ENCODE results near the gene TWF2.

The TWF2 gene

DNA sequence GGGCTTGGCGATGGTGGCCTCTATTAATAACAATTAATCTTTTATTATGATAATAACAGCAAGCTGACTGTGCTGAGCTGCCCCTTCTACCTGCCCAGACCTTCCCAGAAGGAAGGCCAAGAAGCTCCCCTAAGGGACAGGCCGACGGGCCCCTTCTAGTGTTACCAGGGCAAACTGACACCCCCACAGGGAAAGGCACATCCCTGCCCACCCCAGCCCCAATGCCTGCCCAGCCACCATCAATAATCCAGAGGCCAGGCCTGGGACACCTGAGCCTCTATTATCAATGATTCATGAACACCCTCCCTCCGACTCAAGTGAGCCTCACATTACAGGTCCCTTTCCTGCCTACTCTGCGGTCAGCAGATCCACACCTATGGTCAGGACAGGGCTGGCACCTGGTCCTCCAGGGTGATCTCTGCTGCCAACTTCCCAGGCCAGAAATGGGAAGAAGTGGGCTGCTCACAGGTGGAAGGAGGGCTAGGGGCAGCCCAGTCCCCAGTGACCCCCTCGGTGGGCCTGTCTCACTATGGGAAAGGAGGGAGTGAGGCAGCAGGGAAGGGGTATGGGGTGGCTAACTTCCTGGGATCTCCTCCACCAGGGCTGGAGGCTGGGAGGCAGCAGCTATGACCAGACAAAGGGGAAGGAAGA, 1.8 kb downstream of the TWF2 start:
- no peak for DNase-seq

DNA sequence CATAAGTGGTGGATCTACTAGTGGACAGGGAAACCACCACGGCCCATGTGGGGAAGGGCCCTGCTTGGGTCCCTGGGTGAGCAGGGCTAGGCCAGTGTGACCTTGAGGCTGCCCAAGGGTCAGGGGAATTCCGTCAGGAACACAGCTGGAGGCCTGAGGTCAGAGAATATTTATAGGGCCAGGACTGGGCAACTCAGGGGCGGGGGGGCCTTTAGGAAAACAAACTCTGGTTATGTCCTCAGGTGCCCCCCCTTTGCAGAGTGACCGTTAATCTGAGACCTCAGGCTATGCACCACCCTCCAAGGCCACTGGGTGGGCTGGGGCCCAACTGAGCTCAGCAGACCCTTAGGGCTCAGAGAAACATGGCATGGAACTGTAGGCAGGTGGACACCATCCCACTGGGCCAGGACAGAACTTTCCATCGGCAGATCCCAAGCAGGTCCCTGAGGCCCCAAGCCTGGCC, 2.5 kb downstream of the TWF2 start:
- DNase-seq, result no peak

DNA sequence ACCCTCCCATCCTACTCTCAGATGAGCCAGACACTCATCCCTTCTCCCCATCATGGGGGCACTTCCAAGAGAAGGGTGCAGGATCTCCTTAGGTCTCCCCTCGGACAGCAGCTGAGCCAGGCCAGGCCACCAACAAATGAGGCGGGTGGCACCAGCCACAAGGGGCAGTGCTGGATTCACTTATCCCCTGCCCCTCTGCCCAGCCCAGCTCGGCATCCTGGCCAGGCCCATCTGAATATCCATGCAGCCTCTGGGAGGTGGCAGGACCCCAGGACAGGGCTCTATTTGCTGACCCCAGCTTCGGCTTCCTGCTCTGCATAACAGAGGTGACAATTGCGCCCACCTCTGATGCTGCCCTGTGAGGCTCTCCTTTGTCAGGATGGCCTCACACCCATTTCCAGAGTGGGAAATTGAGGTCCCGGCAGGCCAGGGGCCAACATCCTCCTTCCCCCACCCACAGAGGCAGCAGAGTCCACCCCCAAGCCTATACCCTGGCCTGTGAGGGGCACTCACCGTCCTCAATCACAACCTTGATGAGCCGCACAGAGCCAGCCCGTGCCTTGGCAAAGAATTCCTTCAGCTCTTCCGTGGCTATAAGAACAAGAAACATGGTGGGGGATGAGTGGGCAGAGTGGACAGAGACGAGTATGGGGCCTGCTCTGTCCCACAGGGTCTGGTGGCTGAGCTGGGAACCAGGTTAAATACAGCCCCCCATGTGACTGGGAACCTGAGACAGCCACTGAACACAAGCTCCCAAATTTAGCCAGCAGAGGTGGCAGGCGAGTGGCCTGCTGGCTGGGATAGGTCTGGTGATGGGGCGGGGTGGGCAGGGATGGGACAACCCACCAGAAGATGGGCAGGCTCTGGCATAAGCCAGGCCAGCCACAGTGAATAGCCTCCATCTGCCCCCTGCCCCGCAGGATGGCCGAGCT, 4.2 kb downstream of the TWF2 start:
- no peak for DNase-seq

DNA sequence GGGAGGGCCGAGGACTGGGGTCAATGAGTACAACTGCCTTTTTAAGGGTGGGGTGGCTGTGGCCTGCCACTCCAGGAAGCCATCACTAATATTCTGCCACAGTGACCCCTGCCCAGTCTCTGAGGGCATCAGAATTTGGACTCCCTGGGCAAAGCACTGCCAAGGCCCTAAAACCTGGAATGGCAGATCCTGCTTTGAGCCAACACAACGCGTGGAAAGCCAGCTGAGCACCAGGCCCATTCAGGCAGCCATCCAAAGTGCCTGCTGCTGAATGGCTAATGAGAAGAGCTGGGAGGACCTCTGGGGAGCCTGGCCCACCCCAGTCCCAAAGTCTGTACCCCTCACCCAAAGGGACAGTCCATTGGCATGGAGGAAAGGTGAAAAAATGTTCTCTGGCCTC, 5.0 kb downstream of the TWF2 start:
- DNase-seq, result peak; percentile 59

DNA sequence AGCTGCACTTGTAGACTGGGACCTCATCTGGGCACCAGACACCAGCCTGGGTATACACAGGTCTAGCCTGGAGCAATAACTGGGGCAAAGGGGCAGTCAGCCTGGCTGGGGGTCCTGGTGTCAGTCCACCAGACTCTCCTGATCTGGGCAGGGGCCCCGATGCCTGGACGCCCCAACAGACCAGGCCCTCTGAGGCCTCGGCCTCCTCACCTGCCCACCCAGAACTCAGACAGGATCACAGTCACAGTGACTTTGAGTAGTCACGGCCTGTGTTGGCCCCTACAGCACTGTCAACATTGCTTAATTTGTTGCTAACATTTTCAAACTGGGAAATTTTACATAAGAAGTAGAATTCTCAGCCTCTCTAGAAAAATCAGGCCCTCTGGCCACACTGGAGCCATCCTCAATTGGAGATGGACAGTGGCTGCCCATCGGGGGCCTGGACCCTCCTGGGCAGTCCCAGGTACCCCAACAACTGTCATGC, 5.8 kb downstream of the TWF2 start:
- no peak for DNase-seq

DNA sequence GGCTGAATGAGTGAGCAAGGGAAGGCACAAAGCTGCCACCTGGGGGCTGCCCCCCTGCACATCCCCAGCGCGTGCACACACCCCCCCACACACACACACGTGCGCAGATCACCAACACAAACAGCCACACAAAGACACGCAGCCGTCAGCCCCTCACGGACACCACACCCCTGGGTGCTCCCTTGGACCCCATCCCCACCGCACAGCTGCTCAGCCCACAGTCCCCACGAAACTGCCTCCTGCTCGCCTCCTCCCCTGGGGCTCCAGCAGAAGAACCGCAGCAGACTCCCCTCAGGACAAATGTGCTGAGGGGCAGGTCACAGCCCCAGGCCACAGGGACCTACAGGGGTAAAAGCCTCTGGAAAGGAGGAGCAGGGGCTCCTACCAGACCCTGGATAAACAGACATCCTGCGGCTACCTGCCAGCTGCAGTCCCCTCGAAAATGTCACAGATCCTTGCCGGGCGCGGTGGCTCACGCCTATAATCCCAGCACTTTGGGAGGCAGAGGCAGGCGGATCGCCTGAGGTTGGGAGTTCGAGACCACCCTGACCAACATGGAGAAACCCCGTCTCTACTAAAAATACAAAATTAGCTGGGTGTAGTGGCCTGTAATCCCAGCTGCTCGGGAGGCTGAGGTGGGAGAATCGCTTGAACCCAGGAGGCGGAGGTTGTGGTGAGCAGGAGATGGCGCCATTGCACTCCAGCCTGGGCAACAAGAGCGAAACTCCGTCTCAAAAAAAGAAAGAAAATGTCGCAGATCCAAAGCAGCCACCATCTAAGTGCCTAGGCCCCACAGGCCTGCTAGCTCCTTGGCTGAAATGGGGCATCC, 6.5 kb downstream of the TWF2 start:
- DNase-seq, result no peak

DNA sequence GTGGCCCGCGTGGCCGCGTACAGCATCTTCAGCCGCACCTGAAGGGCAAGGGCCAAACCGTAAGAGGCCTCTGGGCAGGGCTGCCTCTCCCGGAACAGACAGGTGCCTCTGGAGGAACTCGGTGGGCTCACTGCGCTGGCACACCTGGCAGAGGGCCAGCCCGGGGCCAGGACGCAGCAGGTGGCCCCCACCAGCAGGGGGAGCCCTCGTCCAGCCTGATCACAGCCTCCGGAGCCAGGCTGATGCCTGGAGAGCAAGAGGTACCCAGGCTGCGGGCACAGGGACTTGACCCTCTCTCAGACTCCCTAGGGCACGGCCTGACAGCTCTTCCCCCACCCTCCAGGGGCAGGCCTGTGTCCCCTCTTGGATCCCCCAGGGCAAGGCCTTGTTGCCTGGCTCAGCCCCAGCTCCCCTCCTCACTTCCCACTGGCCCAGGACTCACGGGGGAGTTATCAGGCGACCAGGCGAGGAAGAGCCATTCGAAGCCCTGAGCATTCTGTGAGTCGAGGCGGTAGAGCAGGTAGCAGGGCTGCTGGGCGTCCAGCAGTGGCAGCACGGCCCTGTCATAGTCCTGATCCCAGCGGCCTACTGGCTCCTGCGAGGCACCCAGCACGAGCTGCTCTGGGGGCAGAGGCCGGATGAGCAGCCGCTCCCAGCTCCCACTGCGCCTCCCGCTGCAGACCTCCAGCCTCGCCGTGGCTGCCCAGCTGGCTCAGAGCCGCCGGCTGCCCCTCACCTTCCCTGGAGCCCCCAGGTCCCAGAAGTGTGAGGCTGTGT, 7.3 kb downstream of the TWF2 start:
- DNase-seq, result peak; percentile 7

DNA sequence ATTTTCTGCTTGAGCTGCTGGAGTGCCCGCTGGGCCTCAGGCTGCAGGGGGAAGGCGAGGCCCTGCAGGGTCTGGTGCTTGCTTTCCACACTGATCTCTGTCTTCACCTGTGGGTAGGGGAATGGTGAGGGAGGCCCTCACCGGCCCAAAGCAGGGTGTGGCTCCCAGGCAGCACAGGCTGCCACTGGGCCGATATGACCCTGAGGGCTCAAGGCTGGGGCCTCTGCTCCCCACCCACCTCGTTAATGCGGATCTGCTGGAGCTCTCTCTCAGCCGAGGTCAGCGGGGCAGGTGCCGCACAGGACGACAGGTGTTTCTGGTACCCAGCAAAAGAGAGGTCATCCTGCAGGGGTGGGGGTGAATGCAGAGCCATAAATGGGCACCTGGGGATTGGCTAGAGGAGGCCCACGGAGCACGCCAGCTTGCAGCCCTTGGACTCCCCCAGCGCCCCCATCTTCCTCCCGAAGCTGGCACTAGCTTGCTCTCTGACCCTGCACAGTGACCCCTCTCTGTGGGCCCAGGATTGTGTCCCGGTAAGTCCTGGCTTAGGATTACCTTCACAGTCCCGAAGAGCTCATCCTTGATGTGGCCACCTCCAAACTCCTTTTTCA, 8.0 kb downstream of the TWF2 start:
- DNase-seq, result no peak

DNA sequence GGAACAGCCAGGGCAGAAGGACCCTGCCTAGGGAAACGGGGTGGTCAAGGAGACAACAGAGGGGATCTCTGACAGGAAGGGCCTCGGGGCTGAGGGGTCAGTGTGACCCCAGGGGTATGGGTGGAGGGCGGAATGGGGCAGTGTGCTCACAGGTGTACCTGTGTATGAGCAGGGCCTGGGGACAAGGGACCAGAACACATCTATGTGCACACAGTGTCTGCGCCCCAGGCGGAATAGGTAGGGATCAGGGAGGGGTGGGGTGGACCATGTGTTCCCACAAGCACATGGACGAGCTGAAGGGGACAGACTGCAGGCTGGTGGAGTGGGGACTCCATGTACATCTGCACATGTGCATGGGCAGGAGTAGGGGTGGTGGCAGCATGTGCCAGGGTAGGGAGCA, 8.5 kb downstream of the TWF2 start:
- DNase-seq, result no peak

DNA sequence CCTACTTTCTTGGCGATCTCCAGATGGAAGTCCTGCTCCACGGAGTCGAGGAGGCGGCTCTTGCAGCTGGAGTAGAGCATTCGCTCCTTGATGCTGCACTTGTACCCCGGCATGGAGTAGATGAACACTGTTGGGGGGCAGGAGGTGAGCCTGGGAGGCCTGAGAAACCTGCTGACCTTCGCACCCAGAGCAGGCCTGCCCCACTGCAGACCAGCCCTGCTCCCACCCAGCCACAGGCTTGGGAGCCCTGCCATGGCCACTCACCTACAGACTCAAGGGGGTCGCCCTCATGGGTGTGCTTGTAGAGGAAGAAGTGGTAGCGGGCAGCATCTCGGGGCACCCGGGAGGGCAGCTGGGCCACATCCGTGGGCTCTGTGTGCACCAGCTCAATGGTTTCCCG, 9.3 kb downstream of the TWF2 start:
- no peak for DNase-seq

DNA sequence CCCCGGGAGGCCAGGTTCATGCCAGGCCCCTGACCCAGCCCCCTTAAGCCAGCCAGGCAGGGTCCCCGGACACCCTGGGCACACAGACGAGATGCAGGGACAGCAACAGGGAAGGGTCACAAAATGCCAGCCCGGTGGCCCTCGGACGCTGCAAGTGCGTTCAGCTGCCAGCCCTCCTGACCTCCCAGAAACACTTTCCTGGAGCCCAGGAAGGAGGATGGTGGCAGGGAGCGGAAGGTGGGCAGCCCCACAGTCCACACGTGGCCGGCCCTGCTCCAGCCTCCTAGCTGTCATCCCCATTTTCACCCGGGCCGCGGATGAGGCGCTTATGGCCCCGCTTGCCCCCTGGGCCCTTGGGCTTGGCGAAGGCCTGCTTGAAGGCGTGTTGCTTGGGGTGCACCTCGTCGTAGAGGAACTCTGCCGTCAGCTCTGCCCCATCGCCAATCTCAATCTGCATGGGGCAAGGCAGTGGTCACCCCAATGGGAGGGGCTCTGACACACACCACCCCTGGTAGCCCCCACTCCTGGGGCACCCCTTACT, 10.1 kb downstream of the TWF2 start:
- DNase-seq, result no peak

DNA sequence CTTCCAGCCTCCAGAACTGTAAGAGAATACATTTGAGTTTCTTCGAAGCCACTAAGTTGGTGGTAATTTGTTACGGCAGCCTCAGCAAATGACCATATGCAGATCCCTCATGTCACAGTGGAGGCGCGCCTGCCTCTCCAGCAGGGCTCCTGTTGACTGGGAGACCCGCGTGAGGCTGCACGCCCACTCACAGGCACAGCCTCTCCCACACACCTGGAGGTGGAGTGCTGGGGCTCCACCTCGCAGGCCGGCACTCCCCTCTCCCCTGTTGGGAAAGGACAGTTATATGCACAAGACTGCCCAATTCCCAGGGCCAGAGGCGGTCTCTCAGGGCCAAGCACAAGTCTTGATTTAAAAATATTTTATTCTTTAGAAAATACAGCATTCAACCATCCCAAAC, 10.7 kb downstream of the TWF2 start:
- no peak for DNase-seq

DNA sequence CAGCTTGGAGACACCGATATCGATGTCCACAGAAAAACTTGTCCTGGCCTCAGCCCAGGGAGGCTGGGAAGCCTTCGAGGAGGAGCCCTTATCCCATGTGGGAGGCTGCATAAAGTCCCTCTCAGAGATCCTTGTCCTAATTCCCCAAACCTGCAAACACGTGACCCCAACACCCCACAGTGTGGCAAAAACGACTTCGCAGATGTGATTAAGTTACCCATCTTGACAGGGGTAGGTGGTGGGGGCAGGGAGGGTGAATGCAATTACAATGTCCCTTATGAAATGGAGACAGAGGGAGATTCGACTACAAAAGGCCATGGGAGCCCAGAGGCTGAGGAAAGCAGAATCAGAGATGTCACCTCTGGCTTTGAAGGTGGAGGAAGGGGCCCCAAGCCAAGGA, 11.2 kb downstream of the TWF2 start:
- DNase-seq, result no peak

DNA sequence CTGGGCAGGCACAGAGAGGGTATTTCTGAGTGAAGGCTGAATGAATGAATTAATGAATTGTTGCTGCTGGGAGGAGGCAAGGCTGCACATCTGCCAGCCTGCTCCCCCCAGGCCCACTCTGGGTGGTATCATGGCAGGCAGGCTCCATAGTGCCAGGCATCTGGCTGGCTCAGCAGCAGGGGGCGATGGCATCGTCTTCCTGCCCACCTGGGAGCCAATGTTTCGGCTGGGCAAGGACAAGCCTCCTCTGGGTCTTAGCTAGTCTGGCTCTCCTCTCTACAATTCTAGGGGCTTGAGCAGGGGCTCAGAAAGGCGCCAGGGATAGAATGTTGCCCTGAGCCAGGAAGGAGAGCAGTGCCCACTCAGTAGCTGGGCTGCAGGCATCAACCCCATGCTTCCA, 11.8 kb downstream of the TWF2 start:
- no peak for DNase-seq

DNA sequence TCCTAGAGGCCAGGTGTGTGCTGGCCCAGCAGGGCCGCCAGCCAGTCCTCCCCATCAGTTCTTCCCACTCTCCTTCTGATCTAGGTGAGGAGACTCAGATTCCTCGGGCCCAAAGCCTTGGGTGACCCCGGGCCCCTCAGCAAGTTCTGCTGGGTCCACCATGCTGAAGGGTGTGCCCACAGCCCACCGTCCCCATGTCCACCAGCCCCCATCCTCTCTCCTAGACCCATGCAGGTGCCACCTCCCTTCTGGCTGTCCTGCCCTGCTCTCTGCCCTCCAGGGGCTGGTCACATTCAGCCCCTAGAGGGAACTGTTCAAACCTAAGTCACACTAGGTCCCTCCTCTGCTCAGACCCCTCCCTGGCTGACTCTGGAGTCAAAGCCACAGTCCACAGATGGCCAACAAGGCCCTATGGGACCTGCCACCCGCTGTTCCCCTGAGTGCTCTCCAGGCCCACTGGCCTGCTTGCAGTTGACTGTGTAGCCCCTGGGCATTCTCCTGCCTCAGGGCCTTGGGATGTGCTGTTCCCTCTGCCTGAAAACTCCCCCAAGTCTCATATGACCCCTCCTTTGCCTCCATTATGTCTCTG, 12.6 kb downstream of the TWF2 start:
- DNase-seq, result no peak

DNA sequence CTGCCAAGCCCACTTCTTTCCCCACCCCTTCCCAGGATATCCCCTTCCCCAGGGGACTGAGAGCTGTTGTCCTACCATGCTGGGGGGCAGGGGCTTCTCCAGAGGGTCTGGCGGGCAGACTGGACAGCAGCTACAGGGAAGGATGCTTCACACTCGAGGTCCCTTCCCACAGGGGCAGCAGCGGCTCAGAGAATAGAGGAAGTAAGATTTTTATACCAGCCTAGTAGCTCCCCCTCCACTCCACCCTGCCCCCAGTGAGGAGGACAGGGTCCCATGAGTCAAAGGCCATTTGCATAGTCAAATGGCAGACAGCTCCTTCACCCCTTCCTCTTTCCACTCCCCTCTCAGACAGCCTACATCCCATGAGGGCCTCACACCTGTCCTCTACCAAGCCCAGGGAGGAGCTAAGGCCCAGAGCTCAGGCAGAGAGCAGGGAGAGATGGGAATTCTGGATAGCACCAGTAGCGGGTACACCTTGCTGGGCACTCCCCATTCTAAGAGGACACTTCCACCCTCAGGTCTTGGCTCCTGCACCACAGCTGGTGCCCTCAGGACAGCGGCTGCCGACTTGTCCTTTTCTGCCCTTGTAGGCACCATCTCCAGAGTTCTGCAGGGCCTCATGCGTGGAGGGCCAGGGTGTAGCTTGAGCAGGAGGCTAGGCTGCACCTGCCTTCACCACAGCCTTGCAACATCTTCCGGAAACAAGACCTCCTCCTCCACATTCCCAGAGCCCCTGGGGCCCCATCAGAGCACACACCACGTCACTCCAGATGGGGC, 13.3 kb downstream of the TWF2 start, which contains the start of gene TLR9:
TLR9 (minus strand) TSS at position 194 of the 777 bp plus-strand sequence; CDS start at position 78, 116 bp downstream.
- DNase-seq, result no peak

DNA sequence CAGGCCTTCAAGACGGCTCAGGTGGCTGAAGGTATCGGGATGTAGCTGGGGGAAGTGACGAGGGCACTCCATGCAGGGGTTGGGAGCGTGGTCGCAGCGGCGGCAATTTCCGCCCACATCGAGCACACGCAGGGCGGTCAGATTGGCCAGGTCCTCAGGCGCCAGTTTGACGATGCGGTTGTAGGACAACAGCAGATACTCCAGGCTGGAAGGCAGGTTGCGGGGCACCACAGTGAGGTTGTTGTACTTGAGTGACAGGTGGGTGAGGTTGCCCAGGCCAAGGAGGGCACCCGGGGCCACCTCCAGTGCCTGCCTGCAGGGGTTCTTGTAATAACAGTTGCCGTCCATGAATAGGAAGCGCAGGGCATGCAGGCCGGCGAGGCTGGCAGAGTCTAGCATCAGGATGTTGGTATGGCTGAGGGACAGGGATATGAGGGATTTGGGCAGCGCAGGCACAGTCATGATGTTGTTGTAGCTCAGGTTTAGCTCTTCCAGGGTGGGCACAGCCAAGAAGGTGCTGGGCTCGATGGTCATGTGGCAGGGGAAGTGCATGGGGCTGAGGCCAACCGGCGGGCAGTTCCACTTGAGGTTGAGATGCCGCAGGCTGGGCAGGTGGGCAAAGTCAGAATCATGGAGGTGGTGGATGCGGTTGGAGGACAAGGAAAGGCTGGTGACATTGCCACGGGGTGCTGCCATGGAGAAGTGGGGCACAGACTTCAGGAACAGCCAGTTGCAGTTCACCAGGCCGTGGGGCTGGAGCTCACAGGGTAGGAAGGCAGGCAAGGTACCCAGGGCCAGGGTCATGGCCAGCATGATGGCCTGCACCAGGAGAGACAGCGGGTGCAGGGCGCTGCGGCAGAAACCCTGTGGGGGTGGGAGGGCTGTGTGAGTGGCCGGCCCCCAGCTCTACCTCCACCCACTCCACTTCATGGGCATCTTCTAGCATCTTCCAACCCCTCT, 15.2 kb downstream of the TWF2 start:
- no peak for DNase-seq

DNA sequence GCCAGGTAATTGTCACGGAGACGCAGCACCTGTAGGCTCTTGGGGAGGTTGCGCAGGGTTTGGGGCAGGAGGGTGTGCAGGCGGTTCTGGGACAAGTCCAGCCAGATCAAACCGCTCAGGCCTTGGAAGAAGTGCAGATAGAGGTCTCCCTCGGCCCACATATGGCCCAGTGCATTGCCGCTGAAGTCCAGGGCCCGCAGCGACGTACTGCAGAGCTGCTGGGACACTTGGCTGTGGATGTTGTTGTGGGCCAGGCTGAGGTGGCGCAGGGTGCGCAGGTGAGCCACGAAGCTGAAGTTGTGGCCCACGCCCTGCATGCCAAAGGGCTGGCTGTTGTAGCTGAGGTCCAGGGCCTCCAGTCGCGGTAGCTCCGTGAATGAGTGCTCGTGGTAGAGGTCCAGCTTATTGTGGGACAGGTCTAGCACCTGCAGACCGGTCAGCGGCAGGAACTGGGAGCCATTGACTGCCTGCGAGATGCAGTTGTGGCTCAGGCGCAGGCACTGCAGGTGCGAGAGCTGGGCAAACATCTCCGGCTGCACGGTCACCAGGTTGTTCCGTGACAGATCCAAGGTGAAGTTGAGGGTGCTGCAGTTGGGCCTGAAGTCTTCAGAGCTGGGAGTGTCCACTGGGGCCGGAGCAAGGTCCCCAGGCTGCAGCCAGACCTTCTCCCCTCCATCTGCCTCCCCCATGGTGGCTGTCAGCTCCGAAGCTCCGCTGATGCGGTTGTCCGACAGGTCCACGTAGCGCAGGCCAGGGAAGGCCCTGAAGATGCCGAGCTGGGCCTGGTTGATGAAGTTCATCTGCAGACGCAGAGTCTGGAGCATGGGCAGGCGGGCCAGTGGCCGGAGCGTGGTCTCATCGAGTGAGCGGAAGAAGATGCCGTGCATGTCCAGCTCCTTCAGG, 16.4 kb downstream of the TWF2 start:
- no peak for DNase-seq

Measured in midbrain (tissue), 1 donor.